Naive thymus-derived CD8-positive, alpha-beta T cell (primary cell): ENCODE data around the gene ABTB1. TPM values are rescaled to one million over a fixed set of nuclear protein-coding genes. Genes with fewer than 3 reads are reported as not detected.
A peak's percentile ranks its signal among the peaks of the same experiment; 100 is the strongest.

Experiments
- ATAC-seq, 2 donors: fragments of 150-1000 bp; cut with Tn5 transposase in 1 of 2; sonication (Bioruptor Pico), chemical (Tn5 transposase) in 1 of 2; 1 replicate in 1 of 2; 2 replicates in 1 of 2; pipeline ENCODE4 v1.10.0; 2021; ENCODE audit warnings: mild to moderate bottlenecking in 2 of 2, moderate library complexity in 2 of 2
- POLR2A ChIA-PET: fragments of 350-600 bp; sonication (Branson Sonifier 250); formaldehyde crosslinking; loops from one replicate; lab custom pipeline; 2021; ENCODE audit warnings: antibody characterized with exemption; lab: Charles Lee
- DNase-seq, 10 donors: peaks; one replicate each; pipeline versions ENCODE4 v3.0.0 to v3.0.0-alpha.2; 2020 to 2022
- H3K27ac Mint-ChIP-seq, 10 donors: one replicate each; pipeline ENCODE4 v1.8.0; 2020 to 2022; ENCODE audit warnings: mild to moderate bottlenecking in 10 of 10, mixed read lengths in 10 of 10, moderate library complexity in 4 of 10, inconsistent platforms in 1 of 10
- H3K27me3 Mint-ChIP-seq, 5 donors: one replicate each; pipeline ENCODE4 v1.8.0; 2021 to 2022; ENCODE audit warnings: mixed read lengths in 5 of 5
- H3K36me3 Mint-ChIP-seq, 3 donors: one replicate each; pipeline ENCODE4 v1.8.0; 2020 to 2022; ENCODE audit warnings: mixed read lengths in 3 of 3, mild to moderate bottlenecking in 2 of 3, inconsistent platforms in 1 of 3
- H3K4me1 Mint-ChIP-seq, 4 donors: one replicate each; pipeline ENCODE4 v1.8.0; 2021 to 2022; ENCODE audit warnings: mixed read lengths in 4 of 4
- H3K4me3 Mint-ChIP-seq, 10 donors: one replicate each; pipeline ENCODE4 v1.8.0; 2020 to 2022; ENCODE audit warnings: mild to moderate bottlenecking in 10 of 10, mixed read lengths in 10 of 10, moderate library complexity in 6 of 10, inconsistent platforms in 1 of 10
- H3K9me3 Mint-ChIP-seq, 9 donors: one replicate each; pipeline ENCODE4 v1.8.0; 2020 to 2022; ENCODE audit warnings: mixed read lengths in 9 of 9, mild to moderate bottlenecking in 3 of 9, inconsistent platforms in 1 of 9, moderate library complexity in 1 of 9
- polyA plus RNA-seq, 3 donors: library from polyadenylated mRNA; unstranded; fragments of 300-500 nt; fragmentation: Illumina TruSeq; gene quantifications; one replicate each; pipeline ENCODE4 v1.2.3, GENCODE V29; 2021
- total RNA-seq, 8 experiments: library from RNA in 2 of 8; stranded (reverse) in 2 of 8; gene quantifications; one replicate each; pipeline ENCODE4 v1.2.3 and lab custom pipeline; 2021 to 2026

Gene ABTB1
- total and polyA plus RNA-seq, 5 experiments from 2014 or later = 58.6 to 187 (median 71.9) TPM

DNA sequence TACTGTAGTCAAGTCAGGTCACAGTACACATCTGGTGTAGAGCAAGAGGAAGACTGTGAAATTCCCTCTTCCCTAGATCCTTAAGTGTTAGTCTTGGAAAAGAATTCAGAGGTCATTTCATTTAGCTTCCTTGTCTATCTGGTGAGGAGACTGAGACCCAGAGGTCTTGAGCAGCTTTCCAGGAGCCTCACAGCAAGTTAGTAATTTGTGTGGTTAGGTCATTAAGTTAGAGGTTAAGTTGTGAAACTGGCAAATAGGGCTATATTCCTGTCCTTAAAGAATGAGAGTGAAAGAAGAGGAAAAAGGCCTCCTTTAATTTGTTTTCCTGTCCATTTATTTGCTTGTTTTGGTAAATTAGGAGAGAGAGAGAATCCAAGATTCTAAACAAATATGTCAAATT, 34.8 kb upstream of the ABTB1 start:
- no peaks in the 10 kb centered on the region for H3K9me3 Mint-ChIP-seq
- POLR2A ChIA-PET = no interaction called here
- no peak for ATAC-seq
- H3K27ac Mint-ChIP-seq = peak overlapping the region in 2 of 10 donors; percentile 11 to 43
- peaks cover 6 to 28% (median 14%) of the 10 kb centered on the region in 5 donors for H3K27me3 Mint-ChIP-seq
- no peak for DNase-seq
- no peak overlapping the region for H3K4me3 Mint-ChIP-seq
- H3K36me3 Mint-ChIP-seq = peaks cover 0 to 2% (median 0%) of the 10 kb centered on the region in 3 donors
- peaks cover 7 to 11% (median 10%) of the 10 kb centered on the region in 4 donors for H3K4me1 Mint-ChIP-seq

DNA sequence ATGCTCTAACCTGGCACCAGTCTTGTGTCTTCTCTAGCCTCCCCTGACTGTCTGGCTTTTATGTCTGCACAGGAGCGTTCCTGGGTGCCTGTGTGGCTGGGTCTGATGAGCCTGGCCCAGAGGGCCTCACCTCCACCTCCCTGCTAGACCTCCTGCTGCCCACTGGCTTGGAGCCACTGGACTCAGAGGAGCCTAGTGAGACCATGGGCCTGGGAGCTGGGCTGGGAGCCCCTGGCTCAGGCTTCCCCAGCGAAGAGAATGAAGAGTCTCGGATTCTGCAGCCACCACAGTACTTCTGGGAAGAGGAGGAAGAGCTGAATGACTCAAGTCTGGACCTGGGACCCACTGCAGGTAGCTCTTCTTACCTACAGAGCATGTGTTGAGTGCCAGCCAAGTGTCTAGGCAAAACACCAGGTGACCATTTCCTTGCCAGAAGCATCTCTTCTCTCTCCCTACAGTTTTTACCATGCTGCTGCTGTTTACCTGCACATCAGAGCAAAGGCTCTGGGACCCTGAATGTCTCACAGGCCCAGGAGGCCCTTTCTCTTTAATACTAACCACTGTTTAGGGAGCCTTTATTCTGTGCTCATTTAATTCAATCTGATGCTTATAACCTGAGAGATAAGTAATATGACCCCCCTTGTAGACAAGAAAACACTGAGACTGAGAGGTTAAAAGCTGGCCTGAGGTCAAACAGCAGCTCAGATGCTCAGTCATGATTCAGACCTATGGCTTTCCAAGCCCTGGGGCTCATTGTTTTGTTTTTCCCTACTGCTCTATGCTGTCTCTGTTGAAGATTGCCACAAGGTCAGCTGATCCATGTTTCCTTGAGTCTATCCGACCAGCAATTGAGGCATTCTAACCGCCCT, 33.3 kb upstream of the ABTB1 start:
- POLR2A ChIA-PET = no interaction called here

DNA sequence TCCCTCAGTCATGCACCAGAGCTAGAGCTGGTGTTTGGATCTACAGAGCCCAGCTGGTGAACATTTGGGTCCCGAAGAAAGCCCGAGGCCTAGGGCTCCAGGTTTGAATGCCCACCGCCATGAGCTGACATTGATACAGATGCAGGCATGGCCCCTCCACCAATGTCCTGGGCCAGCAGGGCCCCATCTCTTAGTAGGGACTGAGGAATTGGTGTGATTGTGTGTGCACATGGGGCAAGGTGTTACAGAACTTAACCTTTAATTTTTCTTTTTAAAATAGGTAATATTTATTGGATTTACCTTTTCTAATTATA, 32.8 kb upstream of the ABTB1 start:
- no peak for ATAC-seq
- no peak overlapping the region for H3K27ac Mint-ChIP-seq
- H3K4me3 Mint-ChIP-seq = no peak overlapping the region
- peaks cover 0 to 2% (median 0%) of the 10 kb centered on the region in 3 donors for H3K36me3 Mint-ChIP-seq
- POLR2A ChIA-PET = no interaction called here
- peaks cover 4 to 11% (median 10%) of the 10 kb centered on the region in 4 donors for H3K4me1 Mint-ChIP-seq
- DNase-seq = no peak
- peaks cover 2 to 12% (median 2%) of the 10 kb centered on the region in 5 donors for H3K27me3 Mint-ChIP-seq
- H3K9me3 Mint-ChIP-seq = no peaks in the 10 kb centered on the region

More for the DNA sequence above, 33.3 kb upstream of the ABTB1 start:
- peaks cover 0 to 2% (median 0%) of the 10 kb centered on the region in 3 donors for H3K36me3 Mint-ChIP-seq
- ATAC-seq = no peak
- peak overlapping the region in 1 of 10 donors; percentile 25 for H3K27ac Mint-ChIP-seq
- H3K4me3 Mint-ChIP-seq = no peak overlapping the region
- H3K9me3 Mint-ChIP-seq = no peaks in the 10 kb centered on the region
- peaks cover 4 to 17% (median 6%) of the 10 kb centered on the region in 5 donors for H3K27me3 Mint-ChIP-seq
- no peak for DNase-seq
- H3K4me1 Mint-ChIP-seq = peaks cover 4 to 11% (median 10%) of the 10 kb centered on the region in 4 donors

DNA sequence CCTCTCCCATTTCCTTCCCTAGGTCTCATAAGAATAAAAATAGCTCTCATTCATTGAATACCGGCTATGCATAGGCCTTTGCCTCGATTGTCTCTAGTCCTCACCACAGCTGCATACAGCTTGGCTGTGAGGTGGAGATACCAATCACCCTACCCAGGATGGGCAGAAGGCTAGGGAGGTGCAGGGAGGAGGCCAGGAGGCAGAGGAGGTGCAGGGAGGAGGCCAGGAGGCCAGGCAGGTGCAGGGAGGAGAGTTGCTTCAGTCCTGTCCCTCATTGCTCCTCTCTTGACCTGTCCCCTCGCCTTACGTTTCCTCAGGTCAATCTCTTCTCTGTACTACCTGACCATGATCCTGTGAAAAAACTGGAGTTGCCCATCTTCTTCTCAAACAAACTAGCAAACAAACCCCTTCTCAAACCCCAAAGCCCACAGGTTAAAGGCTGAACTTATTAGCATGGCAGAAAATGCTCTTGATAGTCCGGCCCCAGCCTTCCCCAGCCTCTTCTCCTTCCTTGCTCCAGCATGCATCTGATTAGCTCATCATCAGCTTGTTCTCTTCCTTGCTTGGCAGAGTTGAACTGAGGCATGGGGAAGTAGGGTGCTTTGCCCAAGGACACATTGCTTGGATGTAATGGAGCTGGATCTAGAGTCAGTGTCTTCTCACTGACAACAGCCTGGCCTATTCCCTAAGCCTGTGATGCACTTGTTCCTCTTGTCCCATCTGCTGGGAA, 27.9 kb upstream of the ABTB1 start:
- peak overlapping the region in 1 of 10 donors; percentile 74 for H3K27ac Mint-ChIP-seq
- H3K9me3 Mint-ChIP-seq = no peaks in the 10 kb centered on the region
- DNase-seq (no peak), ATAC-seq (no peak)
- no peaks in the 10 kb centered on the region for H3K27me3 Mint-ChIP-seq
- H3K36me3 Mint-ChIP-seq = no peaks in the 10 kb centered on the region
- peaks cover 0 to 2% (median 0%) of the 10 kb centered on the region in 4 donors for H3K4me1 Mint-ChIP-seq
- peak overlapping the region in 1 of 10 donors; percentile 45 for H3K4me3 Mint-ChIP-seq
- POLR2A ChIA-PET = no interaction called here

DNA sequence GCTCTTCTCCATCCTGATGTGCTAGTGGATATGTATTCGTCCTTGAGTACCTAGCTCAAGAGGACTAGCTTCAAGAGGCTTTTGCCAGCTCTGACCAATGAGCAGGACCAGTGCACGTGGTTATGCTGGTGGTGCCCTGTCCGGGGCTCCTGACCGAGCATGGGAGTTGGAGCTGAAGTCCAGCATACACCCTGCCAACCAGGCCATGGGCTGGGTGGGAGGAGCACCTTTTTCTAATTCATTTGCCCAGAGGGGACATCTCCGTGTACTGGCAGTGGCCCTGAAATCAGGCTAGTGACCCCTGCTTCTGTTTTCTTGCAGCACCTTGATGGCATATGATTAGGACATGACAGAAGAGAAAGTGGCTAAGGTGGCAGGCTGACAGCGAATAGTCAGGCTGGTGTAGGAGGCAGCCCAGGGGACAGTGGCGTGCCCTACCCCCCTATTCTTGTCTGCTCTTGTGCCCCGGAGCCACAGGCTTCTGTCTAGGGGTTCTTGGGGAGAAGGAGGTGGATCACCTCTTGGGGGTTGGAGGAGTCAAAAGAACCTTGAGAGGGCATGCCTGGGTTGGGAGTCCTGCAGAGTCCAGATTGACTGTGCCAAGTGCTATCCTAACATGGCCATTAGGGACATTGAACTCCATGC, 27.3 kb upstream of the ABTB1 start:
- Mint-ChIP-seq H3K27ac (no peak overlapping the region), H3K9me3 (no peaks in the 10 kb centered on the region), H3K36me3 (no peaks in the 10 kb centered on the region), H3K4me1 (peaks cover 0 to 2% (median 0%) of the 10 kb centered on the region in 4 donors), H3K27me3 (peaks cover 0 to 2% (median 0%) of the 10 kb centered on the region in 5 donors), H3K4me3 (no peak overlapping the region)
- no peak for DNase-seq
- POLR2A ChIA-PET = no interaction called here
- no peak for ATAC-seq

DNA sequence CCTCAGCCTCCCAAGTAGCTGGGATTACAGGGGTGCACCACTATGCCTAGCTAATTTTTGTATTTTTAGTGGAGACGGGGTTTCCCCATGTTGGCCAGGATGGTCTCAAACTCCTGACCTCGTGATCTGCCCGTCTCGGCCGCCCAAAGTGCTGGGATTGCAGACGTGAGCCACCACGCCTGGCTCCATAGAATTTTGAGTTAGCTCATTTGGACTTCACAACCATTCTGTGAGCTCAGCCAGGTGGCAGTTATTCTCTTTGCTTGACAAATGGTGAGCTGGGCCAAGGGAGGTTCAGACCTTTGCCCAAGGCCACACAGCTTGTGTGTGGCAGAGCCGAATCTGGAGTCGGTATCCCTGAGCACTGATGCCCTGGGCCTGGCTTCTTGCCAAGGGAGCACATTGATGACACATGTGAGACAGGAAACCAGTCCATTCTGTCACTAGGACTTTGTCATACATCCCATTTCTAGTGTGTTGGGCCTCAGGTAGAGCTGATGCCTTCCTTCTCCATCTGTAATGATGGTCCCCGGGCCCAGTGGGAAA, 26.2 kb upstream of the ABTB1 start:
- POLR2A ChIA-PET = interaction anchor here (0.6 to 0.7 kb wide), 2 partner anchors 34 to 56 kb away, joined by 3 to 4 read pairs; no protein-coding TSS in a partner anchor
- ATAC-seq = no peak
- peaks cover 0 to 2% (median 0%) of the 10 kb centered on the region in 4 donors for H3K4me1 Mint-ChIP-seq
- H3K27me3 Mint-ChIP-seq = peaks cover 0 to 2% (median 0%) of the 10 kb centered on the region in 5 donors
- no peak overlapping the region for H3K4me3 Mint-ChIP-seq
- H3K9me3 Mint-ChIP-seq = no peaks in the 10 kb centered on the region
- no peaks in the 10 kb centered on the region for H3K36me3 Mint-ChIP-seq
- H3K27ac Mint-ChIP-seq = no peak overlapping the region
- no peak for DNase-seq

DNA sequence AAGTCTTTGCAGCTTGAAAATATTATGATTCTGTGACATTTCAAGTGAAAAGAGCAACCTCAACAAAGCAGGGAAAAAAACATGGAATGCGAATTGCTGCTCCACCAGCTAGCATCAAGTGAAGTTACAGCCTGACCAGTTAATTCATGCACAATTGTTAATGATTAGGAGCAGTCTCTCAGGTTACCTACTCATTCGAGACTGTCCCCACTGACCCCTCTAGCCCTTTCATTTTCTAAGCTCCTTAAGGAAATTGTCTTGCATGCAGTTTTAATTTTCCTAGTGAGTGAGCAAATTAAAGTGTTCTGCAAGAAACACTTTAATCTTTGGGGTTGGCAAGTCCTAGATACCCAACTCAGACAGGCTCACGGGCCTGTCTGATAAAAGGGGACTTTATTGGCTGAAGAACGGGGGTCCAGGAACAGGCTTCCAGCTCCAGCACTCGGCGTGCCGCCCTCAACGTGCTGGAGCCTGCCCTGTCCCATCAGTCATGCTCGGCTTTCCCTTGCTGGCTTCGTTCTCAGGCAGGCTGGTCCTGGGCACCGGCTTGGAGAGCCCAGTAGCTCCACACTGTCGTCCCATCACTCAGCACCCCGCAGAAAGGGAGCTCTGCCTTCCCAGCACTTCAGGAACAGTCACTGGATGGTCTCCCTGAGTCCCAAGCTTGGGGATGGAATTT, 25.4 kb upstream of the ABTB1 start:
- DNase-seq = no peak
- Mint-ChIP-seq H3K4me3 (no peak overlapping the region), H3K36me3 (no peaks in the 10 kb centered on the region), H3K4me1 (peaks cover 0 to under 1% (median 0%) of the 10 kb centered on the region in 4 donors), H3K27me3 (peaks cover 0 to 2% (median 0%) of the 10 kb centered on the region in 5 donors), H3K9me3 (no peaks in the 10 kb centered on the region), H3K27ac (no peak overlapping the region)
- no peak for ATAC-seq
- POLR2A ChIA-PET = interaction anchor here (0.6 kb wide), 1 partner anchor 56 kb away, joined by 3 read pairs; no protein-coding TSS in a partner anchor

DNA sequence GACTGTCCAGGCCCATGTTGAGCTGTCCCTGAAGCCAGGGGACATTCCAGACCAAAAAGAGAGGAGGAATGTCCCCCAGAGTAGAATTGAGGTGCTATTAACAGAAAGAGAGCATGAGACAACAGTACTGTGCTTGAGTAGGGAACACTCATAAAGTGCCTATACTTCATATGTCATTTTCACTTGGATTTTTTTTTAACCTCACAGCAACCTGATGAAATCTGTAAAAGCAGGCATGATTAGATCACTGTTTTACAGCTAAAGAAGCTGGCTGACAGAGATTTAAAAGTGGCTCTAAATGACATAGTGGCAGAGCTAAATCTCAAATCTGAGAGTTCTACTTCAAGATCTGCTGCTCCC, 24.9 kb upstream of the ABTB1 start:
- no peak for ATAC-seq
- no peak overlapping the region for H3K4me3 Mint-ChIP-seq
- POLR2A ChIA-PET = no interaction called here

DNA sequence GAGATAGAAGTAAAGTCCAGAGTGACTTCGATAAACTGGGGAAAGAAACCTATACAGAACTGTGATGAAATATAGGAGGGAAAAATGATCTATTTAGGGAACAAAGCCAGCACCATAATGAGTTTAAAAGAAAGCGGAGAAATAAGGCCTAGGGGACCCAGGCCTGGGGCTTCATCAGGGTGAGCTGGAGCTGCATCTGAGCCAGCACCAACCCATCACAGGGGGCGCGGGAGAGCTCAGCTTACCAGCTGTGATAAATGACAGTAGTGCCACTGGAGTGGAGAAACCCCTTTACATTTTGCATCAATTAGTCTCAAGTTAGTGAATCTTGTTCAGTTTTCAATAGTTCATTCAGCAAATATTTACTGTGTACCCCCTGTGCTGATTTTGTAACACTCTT, 22.5 kb upstream of the ABTB1 start:
- Mint-ChIP-seq H3K9me3 (no peaks in the 10 kb centered on the region), H3K36me3 (no peaks in the 10 kb centered on the region), H3K4me3 (no peak overlapping the region), H3K4me1 (no peaks in the 10 kb centered on the region), H3K27me3 (peaks cover 0 to 2% (median 0%) of the 10 kb centered on the region in 5 donors), H3K27ac (no peak overlapping the region)
- POLR2A ChIA-PET = no interaction called here
- ATAC-seq (no peak), DNase-seq (no peak)

More for the DNA sequence above, 24.9 kb upstream of the ABTB1 start:
- Mint-ChIP-seq H3K27ac (no peak overlapping the region), H3K4me1 (no peaks in the 10 kb centered on the region), H3K36me3 (no peaks in the 10 kb centered on the region), H3K9me3 (no peaks in the 10 kb centered on the region), H3K27me3 (peaks cover 0 to 2% (median 0%) of the 10 kb centered on the region in 5 donors)
- DNase-seq = no peak

DNA sequence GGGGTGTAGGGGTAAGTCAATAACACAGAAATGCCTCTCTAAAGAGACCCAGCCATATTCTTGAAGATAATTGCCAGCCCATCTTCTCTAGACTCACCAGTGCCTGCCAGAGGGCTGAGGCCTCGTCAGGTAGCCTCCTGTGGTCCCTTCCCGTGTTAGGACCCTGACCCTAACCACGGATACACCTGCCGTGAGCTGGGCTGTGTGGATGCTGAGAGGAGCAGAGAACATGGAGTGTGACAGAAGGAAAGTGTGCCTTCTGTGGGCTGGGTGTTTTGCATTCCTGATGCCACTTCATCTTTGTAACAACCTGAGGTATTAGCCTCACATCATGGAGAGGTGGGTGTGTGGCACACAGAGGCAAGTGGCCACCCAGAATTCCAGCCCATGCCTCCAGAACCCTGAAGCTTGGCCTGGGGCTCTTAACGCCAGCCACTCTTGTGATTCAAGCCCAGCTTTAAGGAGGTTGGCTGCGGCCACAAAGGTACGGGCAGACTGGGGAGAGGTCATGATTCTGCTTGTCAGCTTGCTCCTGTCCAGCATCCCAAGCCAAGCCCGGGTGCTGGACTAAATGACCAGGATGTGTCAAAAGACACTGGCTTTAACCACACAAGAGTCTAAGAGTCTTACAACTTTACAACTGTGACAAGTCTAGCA, 21.1 kb upstream of the ABTB1 start:
- Mint-ChIP-seq H3K36me3 (no peaks in the 10 kb centered on the region), H3K27ac (no peak overlapping the region), H3K4me1 (no peaks in the 10 kb centered on the region), H3K4me3 (no peak overlapping the region), H3K27me3 (peaks cover 0 to 2% (median 0%) of the 10 kb centered on the region in 5 donors), H3K9me3 (no peaks in the 10 kb centered on the region)
- ATAC-seq = no peak
- DNase-seq = no peak
- POLR2A ChIA-PET = no interaction called here

DNA sequence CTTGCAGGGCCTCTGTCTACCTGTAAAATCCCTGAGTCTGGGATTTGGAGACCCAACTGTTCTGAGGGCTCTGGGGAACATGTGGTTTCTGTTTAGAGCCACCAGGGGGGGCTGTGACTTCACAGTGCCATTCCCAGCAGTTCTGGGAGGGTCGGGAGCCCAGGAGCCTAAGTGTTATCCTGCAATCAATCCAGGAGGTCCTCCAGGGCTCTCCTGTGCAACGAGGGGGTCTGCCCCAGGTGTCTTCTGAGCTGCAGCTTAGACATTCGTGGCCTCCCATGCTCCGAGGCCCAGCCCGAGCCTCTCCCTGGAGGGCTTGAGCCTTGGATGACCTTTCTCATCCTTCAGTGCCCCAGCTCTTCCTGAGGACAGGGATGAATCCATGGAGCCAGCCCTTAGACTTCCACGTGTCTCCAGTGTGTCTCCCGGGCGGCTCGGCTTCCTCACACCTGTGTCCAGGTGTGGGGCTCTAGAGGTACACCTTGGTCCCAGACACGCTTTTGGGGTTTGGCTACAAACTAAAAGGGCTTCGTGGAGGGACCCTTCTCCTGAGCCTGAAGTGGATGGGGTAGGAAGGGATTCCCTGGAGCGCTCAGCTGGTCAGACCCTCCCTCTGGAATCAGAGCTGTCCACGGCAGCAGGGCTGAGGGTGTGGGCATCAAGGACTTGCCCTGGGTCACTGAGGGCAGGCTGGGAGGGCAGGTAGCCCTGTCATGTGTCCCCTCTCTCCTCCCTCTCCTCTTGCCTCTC, 20.3 kb upstream of the ABTB1 start:
- POLR2A ChIA-PET = no interaction called here
- peak overlapping the region in 2 of 10 donors; percentile 14 to 36 for H3K27ac Mint-ChIP-seq
- ATAC-seq (peak; percentile 63 to 73), DNase-seq (peak in 5 of 10 donors; percentile 20 to 46 (median 35))
- H3K27me3 Mint-ChIP-seq = peaks cover 0 to 2% (median 0%) of the 10 kb centered on the region in 5 donors
- no peak overlapping the region for H3K4me3 Mint-ChIP-seq
- no peaks in the 10 kb centered on the region for H3K4me1 Mint-ChIP-seq
- no peaks in the 10 kb centered on the region for H3K36me3 Mint-ChIP-seq
- H3K9me3 Mint-ChIP-seq = no peaks in the 10 kb centered on the region
